Ishikawa (cell line): ENCODE results near the gene TENT5C.

Source experiments
- CEBPB ChIP-seq: IDR thresholded peaks from 2 replicates; pipeline ENCODE4 v1.6.1; 2012
- CREB1 ChIP-seq: IDR thresholded peaks from 2 replicates; pipeline ENCODE4 v1.6.1; 2012; ENCODE audit warnings: low read depth
- EGR1 ChIP-seq: IDR thresholded peaks from 2 replicates; pipeline ENCODE4 v1.6.1; 2012
- EP300 ChIP-seq: IDR thresholded peaks from 2 replicates; pipeline ENCODE4 v1.6.1; 2012; ENCODE audit warnings: borderline replicate concordance
- FOXM1 ChIP-seq: IDR thresholded peaks from 2 replicates; pipeline ENCODE4 v1.6.1; 2012; ENCODE audit warnings: low read depth, borderline replicate concordance
- MAX ChIP-seq: IDR thresholded peaks from 2 replicates; pipeline ENCODE4 v1.6.1; 2012
- NFIC ChIP-seq: IDR thresholded peaks from 2 replicates; pipeline ENCODE4 v1.6.1; 2012
- RAD21 ChIP-seq: IDR thresholded peaks from 2 replicates; pipeline ENCODE4 v1.6.1; 2012; ENCODE audit warnings: low read depth
- TAF1 ChIP-seq: IDR thresholded peaks from 2 replicates; pipeline ENCODE4 v1.6.1; 2012; ENCODE audit warnings: low read depth, mild to moderate bottlenecking
- TCF12 ChIP-seq: IDR thresholded peaks from 2 replicates; pipeline ENCODE4 v1.6.1; 2012; ENCODE audit warnings: low read depth
- TEAD4 ChIP-seq: IDR thresholded peaks from 2 replicates; pipeline ENCODE4 v1.6.1; 2012
- YY1 ChIP-seq: IDR thresholded peaks from 2 replicates; pipeline ENCODE4 v1.6.1; 2012; ENCODE audit warnings: low read depth
- ZBTB7A ChIP-seq: IDR thresholded peaks from 2 replicates; pipeline ENCODE4 v1.6.1; 2012; ENCODE audit warnings: low read depth
- TF ChIP-seq, protein P1 (sequence below): IDR thresholded peaks from 2 replicates; pipeline ENCODE4 v1.6.1; 2012
- TF ChIP-seq, protein P2 (sequence below): IDR thresholded peaks from 2 replicates; pipeline ENCODE4 v1.6.1; 2012; ENCODE audit warnings: low read depth, mild to moderate bottlenecking

The TENT5C gene

GRCh38 chr1:117613969-117614729, 8.3 kb downstream of the TENT5C start:
- no peak for TF ChIP-seq EGR1
- TF ChIP-seq, protein P1, sequence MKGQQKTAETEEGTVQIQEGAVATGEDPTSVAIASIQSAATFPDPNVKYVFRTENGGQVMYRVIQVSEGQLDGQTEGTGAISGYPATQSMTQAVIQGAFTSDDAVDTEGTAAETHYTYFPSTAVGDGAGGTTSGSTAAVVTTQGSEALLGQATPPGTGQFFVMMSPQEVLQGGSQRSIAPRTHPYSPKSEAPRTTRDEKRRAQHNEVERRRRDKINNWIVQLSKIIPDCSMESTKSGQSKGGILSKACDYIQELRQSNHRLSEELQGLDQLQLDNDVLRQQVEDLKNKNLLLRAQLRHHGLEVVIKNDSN = no peak
- no peak for TF ChIP-seq TCF12
- TF ChIP-seq NFIC = no peak
- TF ChIP-seq, protein P2, sequence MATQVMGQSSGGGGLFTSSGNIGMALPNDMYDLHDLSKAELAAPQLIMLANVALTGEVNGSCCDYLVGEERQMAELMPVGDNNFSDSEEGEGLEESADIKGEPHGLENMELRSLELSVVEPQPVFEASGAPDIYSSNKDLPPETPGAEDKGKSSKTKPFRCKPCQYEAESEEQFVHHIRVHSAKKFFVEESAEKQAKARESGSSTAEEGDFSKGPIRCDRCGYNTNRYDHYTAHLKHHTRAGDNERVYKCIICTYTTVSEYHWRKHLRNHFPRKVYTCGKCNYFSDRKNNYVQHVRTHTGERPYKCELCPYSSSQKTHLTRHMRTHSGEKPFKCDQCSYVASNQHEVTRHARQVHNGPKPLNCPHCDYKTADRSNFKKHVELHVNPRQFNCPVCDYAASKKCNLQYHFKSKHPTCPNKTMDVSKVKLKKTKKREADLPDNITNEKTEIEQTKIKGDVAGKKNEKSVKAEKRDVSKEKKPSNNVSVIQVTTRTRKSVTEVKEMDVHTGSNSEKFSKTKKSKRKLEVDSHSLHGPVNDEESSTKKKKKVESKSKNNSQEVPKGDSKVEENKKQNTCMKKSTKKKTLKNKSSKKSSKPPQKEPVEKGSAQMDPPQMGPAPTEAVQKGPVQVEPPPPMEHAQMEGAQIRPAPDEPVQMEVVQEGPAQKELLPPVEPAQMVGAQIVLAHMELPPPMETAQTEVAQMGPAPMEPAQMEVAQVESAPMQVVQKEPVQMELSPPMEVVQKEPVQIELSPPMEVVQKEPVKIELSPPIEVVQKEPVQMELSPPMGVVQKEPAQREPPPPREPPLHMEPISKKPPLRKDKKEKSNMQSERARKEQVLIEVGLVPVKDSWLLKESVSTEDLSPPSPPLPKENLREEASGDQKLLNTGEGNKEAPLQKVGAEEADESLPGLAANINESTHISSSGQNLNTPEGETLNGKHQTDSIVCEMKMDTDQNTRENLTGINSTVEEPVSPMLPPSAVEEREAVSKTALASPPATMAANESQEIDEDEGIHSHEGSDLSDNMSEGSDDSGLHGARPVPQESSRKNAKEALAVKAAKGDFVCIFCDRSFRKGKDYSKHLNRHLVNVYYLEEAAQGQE = no peak
- TF ChIP-seq CEBPB = no peak
- no peak for TF ChIP-seq EP300
- TF ChIP-seq TEAD4 = no peak
- no peak for TF ChIP-seq CREB1
- TF ChIP-seq ZBTB7A = no peak
- no peak for TF ChIP-seq MAX

- no peak for TF ChIP-seq YY1
- no peak for TF ChIP-seq MAX
- TF ChIP-seq CREB1 = no peak
- no peak for TF ChIP-seq RAD21
- TF ChIP-seq TCF12 = no peak
- TF ChIP-seq NFIC = no peak
- TF ChIP-seq CEBPB = no peak
- no peak for TF ChIP-seq EP300
- no peak for TF ChIP-seq TAF1
- TF ChIP-seq, protein P1 = no peak
- TF ChIP-seq ZBTB7A = no peak
- no peak for TF ChIP-seq FOXM1
- TF ChIP-seq TEAD4 = no peak
These were observed 9.6 kb downstream of the TENT5C start for GRCh38 chr1:117615474-117615873.

DNA sequence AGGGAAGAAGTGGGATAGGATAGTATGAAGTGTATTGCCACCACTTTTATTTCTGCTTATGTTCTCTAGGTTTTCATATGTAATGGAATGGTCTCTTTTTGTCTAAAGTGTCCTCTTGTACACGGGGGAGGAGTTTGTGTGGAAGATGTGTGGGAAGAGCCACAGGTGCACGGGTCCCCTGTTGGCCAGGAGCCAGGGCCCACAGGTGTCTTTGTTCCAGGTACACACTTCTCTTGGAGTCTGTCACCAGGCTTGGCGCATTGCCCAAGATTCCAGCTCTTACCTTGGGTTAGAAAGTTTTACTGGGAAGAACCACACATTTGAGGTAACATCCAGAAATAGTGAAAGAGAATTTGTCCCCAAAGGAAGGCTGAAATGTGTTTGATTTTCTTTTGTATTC, 10.5 kb downstream of the TENT5C start:
- no peak for TF ChIP-seq EP300
- no peak for TF ChIP-seq FOXM1
- TF ChIP-seq CREB1 = no peak
- TF ChIP-seq TAF1 = no peak
- TF ChIP-seq, protein P1 = no peak
- no peak for TF ChIP-seq RAD21
- TF ChIP-seq NFIC = peak; percentile 32; the same call in 1 of the 2 replicates

DNA sequence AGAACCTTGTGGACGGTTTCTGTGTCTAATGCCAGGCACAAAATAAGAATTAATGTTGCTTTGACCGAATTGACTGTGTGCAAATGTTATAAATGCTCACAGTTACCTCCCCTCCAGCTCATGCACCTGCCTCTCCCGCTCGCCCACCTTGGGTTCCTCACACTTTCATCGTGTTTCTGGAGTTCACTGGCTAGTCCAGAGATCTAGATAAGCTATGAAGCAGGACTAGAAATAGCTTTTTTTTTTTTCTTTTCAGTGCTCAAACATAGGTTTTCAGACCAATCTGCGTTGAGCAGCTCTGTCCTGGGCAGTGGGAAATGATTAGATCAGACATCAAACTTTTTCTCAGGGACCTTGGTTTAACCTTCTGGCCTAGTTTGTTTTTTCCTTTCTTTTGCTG, 11.1 kb downstream of the TENT5C start:
- TF ChIP-seq CREB1 = no peak
- TF ChIP-seq YY1 = no peak
- no peak for TF ChIP-seq MAX
- no peak for TF ChIP-seq TAF1

- TF ChIP-seq EGR1 (no peak), RAD21 (no peak), MAX (no peak)
These were observed 12.7 kb downstream of the TENT5C start for GRCh38 chr1:117618450-117619122.

DNA sequence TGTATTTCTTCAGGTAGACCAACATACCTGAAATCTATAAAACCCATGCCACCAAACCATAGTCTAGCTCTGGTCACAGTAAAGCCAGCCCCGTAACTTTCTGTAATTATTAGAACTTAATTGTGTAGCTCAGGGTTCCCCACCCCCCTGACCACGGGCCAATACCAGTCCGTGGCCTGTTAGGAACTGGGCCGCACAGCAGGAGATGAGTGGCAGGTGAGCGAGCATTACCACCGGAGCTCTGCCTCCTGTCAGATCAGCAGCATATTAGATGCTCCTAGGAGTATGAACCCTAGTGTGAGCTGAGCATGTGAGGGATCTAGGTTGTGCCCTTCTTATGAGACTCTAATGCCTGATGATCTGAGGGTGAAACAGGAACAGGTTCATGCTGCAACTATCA, 14.6 kb downstream of the TENT5C start:
- TF ChIP-seq ZBTB7A (no peak), FOXM1 (no peak), EGR1 (no peak), EP300 (no peak), NFIC (no peak), YY1 (no peak), RAD21 (no peak), TCF12 (no peak), TAF1 (no peak), CEBPB (no peak), MAX (no peak), CREB1 (no peak), TEAD4 (no peak)
- TF ChIP-seq, protein P1 = no peak
- TF ChIP-seq, protein P2 = no peak
